ENCODE measurements around the gene GLRA3. TPM values are rescaled to one million over a fixed set of nuclear protein-coding genes. Genes with fewer than 3 reads are reported as not detected.

GLRA3 gene
- total RNA-seq, 4 donors from 2014 or later, result not detected

- no peak for DNase-seq (ENCODE audit: low spot score in 2 of 2)
- H3K36me3 ChIP-seq, result no peaks in the 10 kb centered on the region
Observed at GRCh38 chr4:174672276-174672675, 156.8 kb downstream of the GLRA3 start.

GRCh38 chr4:174669270-174669669, 159.8 kb downstream of the GLRA3 start:
- WGBS, 2 donors, result 70 to 75% methylated on average over 3 of the region's 3 CpGs
- Histone ChIP-seq H3K27me3 (no peaks in the 10 kb centered on the region), H3K27ac (no peak overlapping the region), H3K4me1 (no peaks in the 10 kb centered on the region), H3K9me3 (no peaks in the 10 kb centered on the region), H3K36me3 (no peaks in the 10 kb centered on the region), H3K4me3 (no peak overlapping the region)
- DNase-seq (ENCODE audit: low spot score in 2 of 2), result no peak
- TF ChIP-seq CTCF (IDR thresholded peaks at IDR 0.05) (no peak), EP300 (IDR thresholded peaks at IDR 0.05) (no peak), POLR2A (IDR thresholded peaks at IDR 0.05) (no peak)

More at GRCh38 chr4:174672276-174672675, 156.8 kb downstream of the GLRA3 start:
- WGBS, 2 donors, result 67 to 83% methylated on average over 4 of the region's 4 CpGs
- no peaks in the 10 kb centered on the region for H3K9me3 ChIP-seq
- no peaks in the 10 kb centered on the region for H3K4me1 ChIP-seq
- no peaks in the 10 kb centered on the region for H3K27me3 ChIP-seq
- H3K27ac ChIP-seq, result no peak overlapping the region
- no peak for TF ChIP-seq CTCF (IDR thresholded peaks at IDR 0.05)
- TF ChIP-seq EP300 (IDR thresholded peaks at IDR 0.05), result no peak
- no peak for TF ChIP-seq POLR2A (IDR thresholded peaks at IDR 0.05)
- H3K4me3 ChIP-seq, result no peak overlapping the region

- H3K4me1 ChIP-seq, result no peaks in the 10 kb centered on the region
- H3K27me3 ChIP-seq, result no peaks in the 10 kb centered on the region
- H3K27ac ChIP-seq, result no peak overlapping the region
- no peak for DNase-seq (ENCODE audit: low spot score in 2 of 2)
- no peak overlapping the region for H3K4me3 ChIP-seq
- no peaks in the 10 kb centered on the region for H3K36me3 ChIP-seq
- no peaks in the 10 kb centered on the region for H3K9me3 ChIP-seq
- no peak for TF ChIP-seq POLR2A (IDR thresholded peaks at IDR 0.05)
- no peak for TF ChIP-seq EP300 (IDR thresholded peaks at IDR 0.05)
Observed at GRCh38 chr4:174665799-174666198, 163.2 kb downstream of the GLRA3 start.

GRCh38 chr4:174663216-174663615, 165.8 kb downstream of the GLRA3 start:
- Histone ChIP-seq H3K4me1 (no peaks in the 10 kb centered on the region), H3K27me3 (no peaks in the 10 kb centered on the region), H3K4me3 (no peak overlapping the region), H3K9me3 (no peaks in the 10 kb centered on the region), H3K36me3 (no peaks in the 10 kb centered on the region), H3K27ac (no peak overlapping the region)
- TF ChIP-seq CTCF (IDR thresholded peaks at IDR 0.05) (no peak), EP300 (IDR thresholded peaks at IDR 0.05) (no peak), POLR2A (IDR thresholded peaks at IDR 0.05) (no peak)
- no peak for DNase-seq (ENCODE audit: low spot score in 2 of 2)
- WGBS, 2 donors, result 63 to 77% methylated on average over 2 of the region's 2 CpGs

GRCh38 chr4:174658246-174658645, 170.8 kb downstream of the GLRA3 start:
- no peak overlapping the region for H3K27ac ChIP-seq
- H3K9me3 ChIP-seq, result no peaks in the 10 kb centered on the region
- no peaks in the 10 kb centered on the region for H3K27me3 ChIP-seq
- no peaks in the 10 kb centered on the region for H3K4me1 ChIP-seq
- H3K36me3 ChIP-seq, result no peaks in the 10 kb centered on the region
- DNase-seq (ENCODE audit: low spot score in 2 of 2), result no peak
- TF ChIP-seq CTCF (IDR thresholded peaks at IDR 0.05) (no peak), EP300 (IDR thresholded peaks at IDR 0.05) (no peak), POLR2A (IDR thresholded peaks at IDR 0.05) (no peak)
- 58 to 79% methylated on average over 3 of the region's 3 CpGs for WGBS, 2 donors
- no peak overlapping the region for H3K4me3 ChIP-seq

GRCh38 chr4:174657472-174657871, 171.6 kb downstream of the GLRA3 start:
- TF ChIP-seq EP300 (IDR thresholded peaks at IDR 0.05), result no peak
- no peak for TF ChIP-seq POLR2A (IDR thresholded peaks at IDR 0.05)
- TF ChIP-seq CTCF (IDR thresholded peaks at IDR 0.05), result no peak
- Histone ChIP-seq H3K4me3 (no peak overlapping the region), H3K4me1 (no peaks in the 10 kb centered on the region), H3K27me3 (no peaks in the 10 kb centered on the region), H3K27ac (no peak overlapping the region), H3K9me3 (no peaks in the 10 kb centered on the region), H3K36me3 (no peaks in the 10 kb centered on the region)
- no peak for DNase-seq (ENCODE audit: low spot score in 2 of 2)
- 85 to 92% methylated on average over 6 of the region's 6 CpGs for WGBS, 2 donors

All from tibial nerve (tissue), 4 donors.